ENCODE measurements around the gene KRT82.

- no peak for TF ChIP-seq CTCF (IDR thresholded peaks at IDR 0.05)
- TF ChIP-seq EP300 (IDR thresholded peaks at IDR 0.05; ENCODE audit: low read depth), result no peak
- TF ChIP-seq POLR2A (IDR thresholded peaks at IDR 0.05), result no peak
- no peak for TF ChIP-seq POLR2AphosphoS5 (IDR thresholded peaks at IDR 0.05)
Measured at GRCh38 chr12:52367876-52368275, 38.3 kb downstream of the KRT82 start.

All from transverse colon (tissue), 4 donors.